Measurements from ENCODE around the gene TRMT13.
"Not testable (repeated sequence)": the region's sequence is repeated elsewhere in the genome, so short reads cannot be mapped to it uniquely, and the experiment has no call there.

Gene TRMT13

DNA sequence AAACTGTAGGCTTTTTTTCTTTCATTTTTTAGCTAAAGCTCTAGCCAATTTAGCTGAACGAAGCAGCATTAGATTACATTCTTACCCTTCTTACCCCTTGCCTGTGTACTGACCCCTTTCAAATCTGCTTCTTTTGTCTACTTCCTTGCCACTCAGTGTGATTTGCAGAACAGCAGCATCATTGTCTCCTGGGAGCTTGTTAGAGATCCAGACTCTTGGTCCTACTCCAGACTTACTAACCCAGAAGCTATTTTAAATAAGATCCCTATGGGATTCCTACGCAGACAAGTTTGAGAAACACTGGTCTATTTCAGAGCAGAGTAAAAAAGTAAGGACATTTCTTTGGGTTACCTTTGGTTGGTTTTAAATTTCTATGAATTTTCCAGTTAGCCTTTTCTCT lies 31.3 kb downstream of the TRMT13 start:
- peak; percentile 73 for DNase-seq

DNA sequence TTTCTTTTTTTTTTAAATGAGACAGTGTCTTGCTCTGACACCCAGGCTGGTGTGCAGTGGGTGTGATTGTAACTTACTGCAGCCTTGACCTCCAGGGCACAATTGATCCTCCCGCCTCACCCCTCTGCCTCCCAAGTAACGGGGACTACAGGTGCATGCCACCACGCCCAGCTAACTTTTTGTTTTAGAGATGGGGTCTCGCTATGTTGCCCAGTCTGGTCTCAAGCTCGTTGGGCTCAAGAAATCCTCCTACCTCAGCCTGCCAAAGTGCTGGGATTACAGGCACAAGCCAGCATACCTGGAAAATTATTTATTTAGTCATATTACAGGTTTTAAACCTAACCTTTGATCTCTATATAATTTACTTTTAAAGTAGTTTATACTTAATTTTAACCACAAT lies 31.7 kb downstream of the TRMT13 start:
- DNase-seq: no peak

DNA sequence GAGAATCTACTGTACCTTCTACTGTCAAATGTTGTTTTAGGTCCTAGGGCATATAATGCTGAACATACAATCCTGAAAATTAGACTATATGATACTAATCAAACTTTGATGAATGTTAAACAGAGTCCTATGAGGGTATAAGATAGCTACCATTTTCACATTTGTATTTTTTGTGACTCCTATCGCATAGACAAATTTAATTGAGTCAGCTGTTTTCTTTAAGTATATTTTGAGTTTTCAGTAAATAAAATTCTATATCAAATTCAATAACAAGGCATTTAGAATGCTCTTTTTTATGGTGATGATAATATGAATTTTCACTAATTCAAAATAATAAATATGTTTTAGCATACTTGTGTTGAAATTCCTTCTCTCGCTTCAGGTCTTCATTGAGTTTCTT lies 35.1 kb downstream of the TRMT13 start:
- DNase-seq: no peak

DNA sequence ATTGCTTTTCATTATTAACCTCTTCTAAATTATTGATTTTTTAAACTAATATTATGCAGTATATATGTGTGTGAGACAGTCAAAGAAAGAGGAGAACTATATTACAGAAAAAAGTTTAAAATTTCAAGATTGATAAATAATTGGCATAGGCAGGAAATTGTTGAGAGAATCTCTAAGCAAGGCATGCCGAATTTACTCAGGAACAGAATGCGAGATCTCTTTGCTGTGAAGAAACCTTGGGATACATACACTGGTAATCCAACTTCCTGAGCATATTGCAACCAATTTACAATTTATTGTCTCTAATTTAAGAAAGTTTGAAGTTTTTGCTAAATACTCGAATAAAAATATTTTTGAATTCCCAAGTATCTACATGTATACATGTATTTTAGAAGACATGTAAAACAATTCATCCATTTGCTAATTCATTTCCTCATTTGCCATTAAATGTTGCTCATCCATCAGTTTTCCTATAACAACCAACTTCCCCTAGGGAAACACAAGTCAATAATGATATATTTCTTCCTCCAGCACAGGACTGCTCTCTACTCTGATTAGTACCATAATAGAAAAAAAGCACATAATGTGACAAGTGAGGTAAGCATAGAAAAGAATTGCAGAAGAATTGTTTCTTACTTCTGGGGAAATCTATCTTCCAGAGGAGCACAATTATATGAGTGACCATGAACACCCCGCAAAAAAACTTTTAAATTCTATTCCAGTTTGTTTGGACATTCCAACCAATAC lies 44.5 kb downstream of the TRMT13 start:
- DNase-seq: no peak

DNA sequence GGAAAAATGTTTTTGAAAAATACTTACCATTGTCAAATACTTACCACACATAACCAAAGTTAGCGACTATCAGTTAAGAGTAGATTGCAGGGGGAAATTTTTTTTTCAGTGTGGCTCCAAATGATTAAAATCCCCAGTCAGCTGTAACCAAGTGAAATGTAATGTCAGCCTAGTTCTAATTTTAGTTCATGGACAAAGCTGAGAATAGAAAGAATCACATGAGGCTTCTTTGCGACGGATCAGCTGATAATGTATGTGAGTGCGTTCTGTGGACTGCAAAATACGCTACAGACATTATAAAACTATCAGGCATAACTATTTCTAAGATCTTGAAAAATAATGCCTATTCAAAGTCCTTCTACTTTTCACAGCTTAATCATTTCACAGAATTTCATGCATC lies 45.1 kb downstream of the TRMT13 start, which contains the start of gene LRRC39:
TSS of gene LRRC39 (minus strand) at position 166 of the 400 bp plus-strand sequence. CDS start 9,740 bp downstream, outside the sequence.
- DNase-seq: no peak

DNA sequence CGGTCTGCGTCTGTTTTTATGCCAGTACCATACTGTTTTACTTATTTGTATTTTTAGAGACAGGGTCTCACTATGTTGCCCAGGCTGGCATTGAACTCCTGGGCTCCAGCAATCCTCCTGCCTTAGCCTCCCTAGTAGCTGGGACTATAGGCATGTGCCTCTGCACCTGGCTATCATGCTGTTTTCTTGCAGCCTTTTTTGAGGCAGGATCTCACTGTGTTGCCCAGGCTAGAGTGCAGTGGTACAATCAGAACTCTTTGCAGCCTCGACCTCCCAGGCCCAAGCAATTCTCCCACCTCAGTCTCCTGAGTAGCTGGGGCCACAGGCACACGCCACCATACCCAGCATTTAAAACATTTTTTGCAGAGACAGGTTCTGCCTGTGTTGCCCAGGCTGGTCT lies 50.4 kb downstream of the TRMT13 start:
- no peak for DNase-seq

DNA sequence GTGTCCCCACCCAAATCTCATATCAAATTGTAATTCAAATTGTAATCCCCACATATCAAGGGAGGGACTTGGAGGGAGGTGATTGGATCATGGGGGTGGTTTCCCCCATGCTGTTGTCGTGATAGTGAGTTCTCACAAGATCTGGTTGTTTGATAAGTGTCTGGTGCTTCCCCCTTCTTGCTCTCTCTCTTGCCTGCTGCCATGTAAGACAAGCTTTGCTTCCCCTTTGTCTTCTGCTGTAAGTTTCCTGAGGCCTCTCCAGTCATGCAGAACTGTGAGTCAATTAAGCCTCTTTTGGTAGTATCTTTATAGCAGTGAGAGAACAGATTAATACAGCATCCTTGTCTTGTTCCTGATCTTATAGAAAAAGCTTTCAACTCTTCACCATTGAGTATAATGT lies 51.6 kb downstream of the TRMT13 start:
- no peak for DNase-seq

DNA sequence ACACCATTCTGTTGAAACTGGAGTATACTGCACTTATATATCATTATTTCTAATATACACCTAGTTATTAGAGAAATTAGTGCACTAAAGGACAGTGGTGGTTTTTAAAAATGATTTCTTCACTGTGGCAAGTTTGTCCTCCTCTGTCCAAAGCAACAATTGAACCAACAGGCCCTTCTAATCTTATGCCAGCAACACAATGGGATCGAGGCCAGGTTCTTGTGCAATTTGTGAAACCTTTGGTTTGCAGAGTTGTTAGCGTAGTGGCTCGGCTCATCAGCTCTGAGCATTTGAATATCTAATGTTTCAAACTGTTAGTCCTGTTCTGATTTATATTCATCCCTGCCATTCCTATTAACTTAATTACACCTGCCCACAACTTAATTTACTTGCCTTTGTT lies 54.9 kb downstream of the TRMT13 start:
- no peak for DNase-seq

DNA sequence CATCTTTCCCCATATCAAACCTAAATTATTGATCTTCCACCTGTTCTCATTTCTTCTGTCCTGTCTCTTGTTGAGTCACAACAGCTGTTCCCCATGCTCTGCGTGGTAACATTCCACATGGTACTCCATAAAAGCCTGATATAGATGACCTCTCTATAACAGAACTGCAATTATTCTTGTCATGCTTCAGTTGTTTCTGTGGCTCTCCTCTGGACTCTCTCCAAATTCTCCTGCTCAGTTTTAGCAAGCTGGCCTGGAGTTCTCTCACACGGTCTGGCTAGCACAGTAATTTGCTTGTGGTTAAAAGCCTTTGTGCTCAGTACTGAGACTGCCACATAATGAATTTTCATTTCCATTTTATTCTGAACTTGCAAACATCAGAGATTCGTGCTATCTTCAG lies 55.7 kb downstream of the TRMT13 start:
- DNase-seq: peak; percentile 51

DNA sequence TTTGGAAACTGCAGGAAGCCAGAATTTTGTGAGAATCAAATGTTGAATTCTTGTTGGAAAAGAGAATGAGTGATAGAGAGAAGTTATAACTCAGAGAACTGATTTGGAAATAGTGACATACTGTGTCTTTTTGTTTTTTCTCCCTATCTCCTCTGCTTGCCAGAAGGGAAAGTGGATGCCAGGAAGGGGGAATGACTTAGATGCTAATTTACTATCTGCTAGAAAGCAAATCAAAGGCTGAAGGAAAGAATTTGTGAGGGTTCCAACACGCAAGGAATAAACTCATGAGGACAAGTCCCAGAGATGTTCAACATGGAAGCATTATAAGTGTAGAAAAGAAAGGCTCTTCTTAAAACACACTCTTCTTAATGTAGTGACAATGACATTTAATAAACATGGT lies 65.6 kb downstream of the TRMT13 start:
- no peak for DNase-seq

DNA sequence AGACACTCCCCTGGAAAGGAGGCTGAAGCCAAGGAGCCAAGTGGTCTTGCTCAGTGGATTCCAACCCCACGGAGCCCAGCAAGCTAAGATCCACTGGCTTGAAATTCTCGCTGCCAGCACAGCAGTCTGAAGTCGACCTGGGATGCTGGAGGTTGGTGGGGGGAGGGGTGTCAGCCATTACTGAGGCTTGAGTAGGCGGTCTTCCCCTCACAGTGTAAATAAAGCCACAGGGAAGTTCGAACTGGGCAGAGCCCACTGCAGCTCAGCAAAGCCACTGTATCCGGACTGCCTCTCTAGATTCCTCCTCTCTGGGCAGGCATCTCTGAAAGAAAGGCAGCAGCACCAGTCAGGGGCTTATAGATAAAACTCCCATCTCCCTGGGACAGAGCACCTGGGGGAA lies 67.1 kb downstream of the TRMT13 start:
- not testable (repeated sequence) for DNase-seq
